Neural progenitor cell (in vitro differentiated cells): Measurements from ENCODE around the gene PACRG. TPM values are rescaled to one million over a fixed set of nuclear protein-coding genes. Genes with fewer than 3 reads are reported as not detected.

Experiments used
- DNase-seq: peaks from one replicate; pipeline ENCODE4 v3.0.0-alpha.2; 2016; ENCODE audit warnings: low spot score
- H2AFZ ChIP-seq: fragments of 200-600 bp; sonication (generic); replicated peaks from 2 replicates; pipeline ENCODE4 v1.6.1; 2016; ENCODE audit warnings: antibody characterized with exemption
- H3F3A ChIP-seq: fragments of 200-600 bp; sonication (generic); 2 replicates; pipeline ENCODE4 v1.6.1; 2016; ENCODE audit warnings: antibody characterized with exemption, low read depth
- H3K27ac ChIP-seq: fragments of 200-600 bp; sonication (generic); 2 replicates; pipeline ENCODE4 v1.5.1; 2016; ENCODE audit warnings: mild to moderate bottlenecking
- H3K27me3 ChIP-seq: fragments of 200-600 bp; sonication (generic); 2 replicates; pipeline ENCODE4 v1.6.1; 2016; ENCODE audit warnings: mild to moderate bottlenecking, moderate library complexity
- H3K36me3 ChIP-seq: fragments of 200-600 bp; sonication (generic); 2 replicates; pipeline ENCODE4 v1.5.1; 2016
- H3K4me1 ChIP-seq: fragments of 200-600 bp; sonication (generic); 2 replicates; pipeline ENCODE4 v1.6.1; 2016; ENCODE audit warnings: mixed run types
- H3K4me2 ChIP-seq: fragments of 200-600 bp; sonication (generic); 2 replicates; pipeline ENCODE4 v1.6.1; 2016
- H3K4me3 ChIP-seq: fragments of 200-600 bp; sonication (generic); 2 replicates; pipeline ENCODE4 v1.5.1; 2016
- H3K79me2 ChIP-seq: fragments of 200-600 bp; sonication (generic); 2 replicates; pipeline ENCODE4 v1.6.1; 2016; ENCODE audit warnings: low read depth
- H3K9ac ChIP-seq: fragments of 200-600 bp; sonication (generic); 2 replicates; pipeline ENCODE4 v1.6.1; 2016
- H3K9me3 ChIP-seq: fragments of 200-600 bp; sonication (generic); 2 replicates; pipeline ENCODE4 v1.5.1; 2016; ENCODE audit warnings: low read depth
- H4K20me1 ChIP-seq: fragments of 200-600 bp; sonication (generic); 2 replicates; pipeline ENCODE4 v1.6.1; 2016; ENCODE audit warnings: low read depth
- H3K27ac Mint-ChIP-seq: 3 replicates; pipeline ENCODE4 v1.8.0; 2021; ENCODE audit warnings: mixed read lengths
- H3K27me3 Mint-ChIP-seq: 2 replicates; pipeline ENCODE4 v1.8.0; 2022; ENCODE audit warnings: low read depth, mild to moderate bottlenecking, inconsistent platforms, moderate library complexity, mixed read lengths; ENCODE audit not compliant: insufficient read depth
- H3K36me3 Mint-ChIP-seq: 3 replicates; pipeline ENCODE4 v1.8.0; 2021; ENCODE audit warnings: mixed read lengths
- H3K4me1 Mint-ChIP-seq: 3 replicates; pipeline ENCODE4 v1.8.0; 2021; ENCODE audit warnings: mixed read lengths
- H3K4me3 Mint-ChIP-seq: 3 replicates; pipeline ENCODE4 v1.8.0; 2021; ENCODE audit warnings: mild to moderate bottlenecking, moderate library complexity, mixed read lengths
- H3K9me3 Mint-ChIP-seq: 3 replicates; pipeline ENCODE4 v1.8.0; 2020; ENCODE audit warnings: mixed read lengths
- CTCF ChIP-seq: fragments of 200-600 bp; sonication (generic); IDR thresholded peaks from 2 replicates; pipeline ENCODE4 v1.5.1; 2017; ENCODE audit warnings: antibody characterized with exemption, mild to moderate bottlenecking
- EZH2 ChIP-seq: fragments of 200-600 bp; sonication (generic); IDR thresholded peaks from 2 replicates; pipeline ENCODE4 v1.6.1; 2017; ENCODE audit warnings: antibody characterized with exemption, mild to moderate bottlenecking, moderate library complexity
- EZH2phosphoT487 ChIP-seq: fragments of 200-600 bp; sonication (generic); IDR thresholded peaks from 2 replicates; pipeline ENCODE4 v1.6.1; 2017; ENCODE audit warnings: antibody characterized with exemption
- total RNA-seq: library from RNA; depleted of rRNA; stranded (reverse); fragments of >200 nt; gene quantifications from 2 replicates; pipeline ENCODE4 v1.2.3, GENCODE V29; 2015; ENCODE audit warnings: low replicate concordance

Gene PACRG
- total RNA-seq, 1 donor from 2014 or later, result 0.30 TPM

GRCh38 chr6:162706232-162706631, 21.5 kb upstream of the PACRG start:
- peaks cover 7% of the 10 kb centered on the region for H3K9me3 Mint-ChIP-seq
- peak overlapping the region; percentile 19 for H3K27ac Mint-ChIP-seq
- H3K4me1 ChIP-seq, result peaks cover 38% of the 10 kb centered on the region
- DNase-seq, result no peak
- H3K27ac ChIP-seq, result peak overlapping the region; percentile 44
- H3K4me3 Mint-ChIP-seq, result no peak overlapping the region
- H3K9me3 ChIP-seq, result peaks cover 4% of the 10 kb centered on the region
- H3K4me3 ChIP-seq, result no peak overlapping the region
- no peaks in the 10 kb centered on the region for H3K27me3 ChIP-seq
- no peaks in the 10 kb centered on the region for H3K79me2 ChIP-seq
- H3K36me3 ChIP-seq, result no peaks in the 10 kb centered on the region
- TF ChIP-seq EZH2, result no peak
- no peak for TF ChIP-seq CTCF
- TF ChIP-seq EZH2phosphoT487, result no peak
- H3K9ac ChIP-seq, result no peak overlapping the region
- peaks cover 2% of the 10 kb centered on the region for H3K27me3 Mint-ChIP-seq
- H3K4me1 Mint-ChIP-seq, result peaks cover 20% of the 10 kb centered on the region
- H3K4me2 ChIP-seq, result peak overlapping the region; percentile 34
- peak overlapping the region; percentile 53 for H2AFZ ChIP-seq
- no peaks in the 10 kb centered on the region for H4K20me1 ChIP-seq
- H3K36me3 Mint-ChIP-seq, result no peaks in the 10 kb centered on the region
- peaks cover 20% of the 10 kb centered on the region for H3F3A ChIP-seq

GRCh38 chr6:162708971-162709370, 18.8 kb upstream of the PACRG start:
- H3K4me1 Mint-ChIP-seq, result peaks cover 18% of the 10 kb centered on the region
- no peak overlapping the region for H3K4me3 ChIP-seq
- no peaks in the 10 kb centered on the region for H3K27me3 ChIP-seq
- H2AFZ ChIP-seq, result no peak overlapping the region
- H3K4me1 ChIP-seq, result peaks cover 25% of the 10 kb centered on the region
- H3K9me3 ChIP-seq, result peaks cover 4% of the 10 kb centered on the region
- no peaks in the 10 kb centered on the region for H3K36me3 Mint-ChIP-seq
- H3K27ac Mint-ChIP-seq, result no peak overlapping the region
- H3K9me3 Mint-ChIP-seq, result peaks cover 7% of the 10 kb centered on the region
- no peak overlapping the region for H3K4me3 Mint-ChIP-seq
- no peaks in the 10 kb centered on the region for H4K20me1 ChIP-seq
- no peak for TF ChIP-seq EZH2
- no peak for TF ChIP-seq EZH2phosphoT487
- TF ChIP-seq CTCF, result no peak
- no peak for DNase-seq
- H3K36me3 ChIP-seq, result no peaks in the 10 kb centered on the region
- H3K79me2 ChIP-seq, result no peaks in the 10 kb centered on the region
- no peak overlapping the region for H3K9ac ChIP-seq
- H3K27ac ChIP-seq, result no peak overlapping the region
- no peak overlapping the region for H3K4me2 ChIP-seq
- peaks cover 20% of the 10 kb centered on the region for H3F3A ChIP-seq
- peaks cover 4% of the 10 kb centered on the region for H3K27me3 Mint-ChIP-seq

GRCh38 chr6:162709431-162709830, 18.3 kb upstream of the PACRG start:
- H3K4me2 ChIP-seq, result no peak overlapping the region
- H3K27ac ChIP-seq, result no peak overlapping the region
- H3K4me1 ChIP-seq, result peaks cover 21% of the 10 kb centered on the region
- no peak overlapping the region for H3K9ac ChIP-seq
- no peaks in the 10 kb centered on the region for H3K79me2 ChIP-seq
- no peak overlapping the region for H2AFZ ChIP-seq
- H3K27ac Mint-ChIP-seq, result no peak overlapping the region
- H4K20me1 ChIP-seq, result no peaks in the 10 kb centered on the region
- no peak overlapping the region for H3K4me3 ChIP-seq
- peaks cover 4% of the 10 kb centered on the region for H3K9me3 ChIP-seq
- H3K4me1 Mint-ChIP-seq, result peaks cover 23% of the 10 kb centered on the region
- TF ChIP-seq EZH2phosphoT487, result no peak
- TF ChIP-seq CTCF, result no peak
- TF ChIP-seq EZH2, result no peak
- H3K27me3 ChIP-seq, result no peaks in the 10 kb centered on the region
- H3K9me3 Mint-ChIP-seq, result peaks cover 7% of the 10 kb centered on the region
- H3F3A ChIP-seq, result peaks cover 20% of the 10 kb centered on the region
- H3K36me3 Mint-ChIP-seq, result no peaks in the 10 kb centered on the region
- DNase-seq, result no peak
- no peaks in the 10 kb centered on the region for H3K36me3 ChIP-seq
- peaks cover 4% of the 10 kb centered on the region for H3K27me3 Mint-ChIP-seq
- no peak overlapping the region for H3K4me3 Mint-ChIP-seq
